ENCODE measurements around the gene PHACTR1. TPM values are rescaled to one million over a fixed set of nuclear protein-coding genes. Genes with fewer than 3 reads are reported as not detected.

The PHACTR1 gene
- total RNA-seq, 1 experiment from 2014 or later: 0.05 TPM

GRCh38 chr6:12974551-12974950 is 258.0 kb downstream of the PHACTR1 start:
- no peak for ATAC-seq
- ChIA-PET POLR2A (no interaction called here), CTCF (no interaction called here)
- H3K9me3 ChIP-seq (ENCODE audit: control insufficient read depth, insufficient read depth, low read depth, low read length): no peaks in the 10 kb centered on the region
- H3K36me3 ChIP-seq (ENCODE audit: control insufficient read depth, insufficient read depth, low read length): no peaks in the 10 kb centered on the region
- no peak for TF ChIP-seq REST (IDR thresholded peaks at IDR 0.05; ENCODE audit: insufficient read depth in 1 of 2, low read depth in 2 of 2, low read length in 1 of 2)
- no peak for TF ChIP-seq POLR2AphosphoS5 (IDR thresholded peaks at IDR 0.05; ENCODE audit: low read depth, low read length)
- TF ChIP-seq, protein P1, sequence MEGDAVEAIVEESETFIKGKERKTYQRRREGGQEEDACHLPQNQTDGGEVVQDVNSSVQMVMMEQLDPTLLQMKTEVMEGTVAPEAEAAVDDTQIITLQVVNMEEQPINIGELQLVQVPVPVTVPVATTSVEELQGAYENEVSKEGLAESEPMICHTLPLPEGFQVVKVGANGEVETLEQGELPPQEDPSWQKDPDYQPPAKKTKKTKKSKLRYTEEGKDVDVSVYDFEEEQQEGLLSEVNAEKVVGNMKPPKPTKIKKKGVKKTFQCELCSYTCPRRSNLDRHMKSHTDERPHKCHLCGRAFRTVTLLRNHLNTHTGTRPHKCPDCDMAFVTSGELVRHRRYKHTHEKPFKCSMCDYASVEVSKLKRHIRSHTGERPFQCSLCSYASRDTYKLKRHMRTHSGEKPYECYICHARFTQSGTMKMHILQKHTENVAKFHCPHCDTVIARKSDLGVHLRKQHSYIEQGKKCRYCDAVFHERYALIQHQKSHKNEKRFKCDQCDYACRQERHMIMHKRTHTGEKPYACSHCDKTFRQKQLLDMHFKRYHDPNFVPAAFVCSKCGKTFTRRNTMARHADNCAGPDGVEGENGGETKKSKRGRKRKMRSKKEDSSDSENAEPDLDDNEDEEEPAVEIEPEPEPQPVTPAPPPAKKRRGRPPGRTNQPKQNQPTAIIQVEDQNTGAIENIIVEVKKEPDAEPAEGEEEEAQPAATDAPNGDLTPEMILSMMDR (IDR thresholded peaks at IDR 0.05): no peak
- TF ChIP-seq SIN3A (IDR thresholded peaks at IDR 0.05; ENCODE audit: borderline replicate concordance, insufficient read depth, low read depth, low read length): no peak
- no peak for TF ChIP-seq TCF7L2 (IDR thresholded peaks at IDR 0.05; ENCODE audit: low read depth, low read length)
- no peaks in the 10 kb centered on the region for H3K27me3 ChIP-seq (ENCODE audit: control insufficient read depth, insufficient read depth, low read length)
- no TSS peak for BruUV-seq (replicated peaks)
- H3K4me1 ChIP-seq (ENCODE audit: control insufficient read depth, insufficient read depth, low read length): no peaks in the 10 kb centered on the region
- DNase-seq (ENCODE audit: low read depth, low spot score): no peak
- no peak overlapping the region for H3K27ac ChIP-seq (ENCODE audit: low read length)
- intact Hi-C loops (cut with micrococcal nuclease; ENCODE audit: unreplicated experiment): no loop called here
- H3K4me3 ChIP-seq (ENCODE audit: low read depth in 2 of 2, low read length in 2 of 2): no peak overlapping the region
- in situ Hi-C loops (cut with HindIII; ENCODE audit: low pct_unique_long_range_greater_than_20kb, low sequenced_read_pairs): no loop called here

GRCh38 chr6:12976366-12976765 is 259.8 kb downstream of the PHACTR1 start:
- TF ChIP-seq POLR2AphosphoS5 (IDR thresholded peaks at IDR 0.05; ENCODE audit: low read depth, low read length): no peak
- BruUV-seq (replicated peaks): no TSS peak
- DNase-seq (ENCODE audit: low read depth, low spot score): no peak
- in situ Hi-C loops (cut with HindIII; ENCODE audit: low pct_unique_long_range_greater_than_20kb, low sequenced_read_pairs) (no loop called here), intact Hi-C loops (cut with micrococcal nuclease; ENCODE audit: unreplicated experiment) (no loop called here)
- H3K9me3 ChIP-seq (ENCODE audit: control insufficient read depth, insufficient read depth, low read depth, low read length): no peaks in the 10 kb centered on the region
- no peak for ATAC-seq
- H3K4me3 ChIP-seq (ENCODE audit: low read depth in 2 of 2, low read length in 2 of 2): no peak overlapping the region
- H3K27me3 ChIP-seq (ENCODE audit: control insufficient read depth, insufficient read depth, low read length): no peaks in the 10 kb centered on the region
- H3K4me1 ChIP-seq (ENCODE audit: control insufficient read depth, insufficient read depth, low read length): no peaks in the 10 kb centered on the region
- H3K27ac ChIP-seq (ENCODE audit: low read length): no peak overlapping the region
- ChIA-PET CTCF (no interaction called here), POLR2A (no interaction called here)
- no peaks in the 10 kb centered on the region for H3K36me3 ChIP-seq (ENCODE audit: control insufficient read depth, insufficient read depth, low read length)

DNA sequence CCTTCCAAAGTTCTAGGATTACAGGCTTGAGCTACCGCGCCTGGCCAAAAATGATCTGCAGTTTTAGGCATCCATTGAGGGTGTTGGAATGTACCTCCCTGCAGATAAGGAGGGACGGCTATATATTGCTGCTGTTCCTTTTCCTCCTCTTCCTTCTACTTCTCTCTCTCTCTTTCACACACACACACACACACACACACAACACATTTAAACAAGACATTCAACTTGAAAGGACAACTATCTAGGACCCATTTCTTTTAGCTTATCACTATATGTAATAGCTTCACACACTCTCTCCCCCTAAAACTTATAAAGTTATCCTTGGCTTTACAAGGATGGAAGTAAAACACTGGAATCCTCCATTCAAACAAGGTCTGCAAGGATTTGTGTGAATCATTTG is 260.6 kb downstream of the PHACTR1 start:
- in situ Hi-C loops (cut with HindIII; ENCODE audit: low pct_unique_long_range_greater_than_20kb, low sequenced_read_pairs) (no loop called here), intact Hi-C loops (cut with micrococcal nuclease; ENCODE audit: unreplicated experiment) (no loop called here)
- TF ChIP-seq POLR2AphosphoS5 (IDR thresholded peaks at IDR 0.05; ENCODE audit: low read depth, low read length): no peak
- TF ChIP-seq REST (IDR thresholded peaks at IDR 0.05; ENCODE audit: insufficient read depth in 1 of 2, low read depth in 2 of 2, low read length in 1 of 2): no peak
- TF ChIP-seq, protein P1 (IDR thresholded peaks at IDR 0.05): no peak
- no TSS peak for BruUV-seq (replicated peaks)
- ATAC-seq (no peak), DNase-seq (ENCODE audit: low read depth, low spot score) (no peak)
- ChIA-PET CTCF (no interaction called here), POLR2A (no interaction called here)
- Histone ChIP-seq H3K27ac (ENCODE audit: low read length) (no peak overlapping the region), H3K36me3 (ENCODE audit: control insufficient read depth, insufficient read depth, low read length) (no peaks in the 10 kb centered on the region), H3K27me3 (ENCODE audit: control insufficient read depth, insufficient read depth, low read length) (no peaks in the 10 kb centered on the region), H3K9me3 (ENCODE audit: control insufficient read depth, insufficient read depth, low read depth, low read length) (no peaks in the 10 kb centered on the region), H3K4me3 (ENCODE audit: low read depth in 2 of 2, low read length in 2 of 2) (no peak overlapping the region), H3K4me1 (ENCODE audit: control insufficient read depth, insufficient read depth, low read length) (no peaks in the 10 kb centered on the region)
